A204.1 (cell line): ENCODE results near the gene CYP4B1.
"Not testable (repeated sequence)": the region's sequence is repeated elsewhere in the genome, so short reads cannot be mapped to it uniquely, and the experiment has no call there.

Source experiments
- FAIRE-seq: peaks from 2 replicates; lab custom pipeline; 2012; peaks lifted over from hg19 to GRCh38; lab: Jason Lieb, UNC

CYP4B1 gene

DNA sequence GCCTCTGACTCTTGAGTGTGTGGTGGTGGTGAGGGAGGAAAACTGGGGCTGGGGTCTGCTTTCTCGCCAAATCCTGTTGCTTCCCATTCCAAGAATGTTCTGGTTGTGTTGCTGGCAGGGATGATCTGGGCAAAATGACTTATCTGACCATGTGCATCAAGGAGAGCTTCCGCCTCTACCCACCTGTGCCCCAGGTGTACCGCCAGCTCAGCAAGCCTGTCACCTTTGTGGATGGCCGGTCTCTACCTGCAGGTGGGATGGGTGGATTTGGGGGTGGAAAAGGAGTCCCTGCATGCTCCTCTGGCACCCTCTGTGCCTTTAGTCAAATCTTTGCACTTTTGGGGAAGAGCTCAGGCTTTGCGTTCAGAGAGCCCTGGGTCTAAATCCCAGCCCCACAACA is 18.1 kb downstream of the CYP4B1 start:
- no peak for FAIRE-seq

- FAIRE-seq: no peak
These were observed 19.0 kb downstream of the CYP4B1 start for GRCh38 chr1:46817814-46818213.

DNA sequence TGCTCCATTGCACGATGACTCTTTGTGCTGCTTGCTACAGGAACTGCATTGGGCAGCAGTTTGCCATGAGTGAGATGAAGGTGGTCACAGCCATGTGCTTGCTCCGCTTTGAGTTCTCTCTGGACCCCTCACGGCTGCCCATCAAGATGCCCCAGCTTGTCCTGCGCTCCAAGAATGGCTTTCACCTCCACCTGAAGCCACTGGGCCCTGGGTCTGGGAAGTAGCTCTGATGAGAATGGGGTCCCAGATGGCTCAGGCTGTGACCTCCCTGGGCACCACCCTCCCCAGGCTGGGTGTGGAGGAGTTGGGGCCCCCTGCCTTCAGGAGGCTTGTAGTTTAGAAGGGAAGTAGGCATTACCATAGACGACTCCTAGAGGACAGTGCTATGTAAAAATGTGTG is 19.7 kb downstream of the CYP4B1 start:
- no peak for FAIRE-seq

GRCh38 chr1:46819335-46819734 is 20.5 kb downstream of the CYP4B1 start:
- no peak for FAIRE-seq

- FAIRE-seq: no peak
These were observed 21.2 kb downstream of the CYP4B1 start for GRCh38 chr1:46820076-46820475.

- FAIRE-seq: no peak
These were observed 21.8 kb downstream of the CYP4B1 start for GRCh38 chr1:46820560-46821060.

GRCh38 chr1:46822248-46822826 is 23.5 kb downstream of the CYP4B1 start:
- no peak for FAIRE-seq

GRCh38 chr1:46823151-46823550 is 24.3 kb downstream of the CYP4B1 start:
- FAIRE-seq: no peak

DNA sequence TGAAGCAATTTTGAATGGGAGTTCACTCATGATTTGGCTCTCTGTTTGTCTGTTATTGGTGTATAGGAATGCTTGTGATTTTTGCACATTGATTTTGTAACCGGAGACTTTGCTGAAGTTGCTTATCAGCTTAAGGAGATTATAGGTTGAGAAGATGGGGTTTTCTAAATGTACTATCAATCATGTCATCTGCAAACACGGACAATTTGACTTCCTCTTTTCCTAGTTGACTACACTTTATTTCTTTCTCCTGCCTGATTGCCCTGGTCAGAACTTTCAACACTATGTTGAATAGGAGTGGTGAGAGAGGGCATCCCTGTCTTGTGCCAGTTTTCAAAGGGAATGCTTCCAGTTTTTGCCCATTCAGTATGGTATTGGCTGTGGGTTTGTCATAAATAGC is 28.0 kb downstream of the CYP4B1 start:
- FAIRE-seq: not testable (repeated sequence)

DNA sequence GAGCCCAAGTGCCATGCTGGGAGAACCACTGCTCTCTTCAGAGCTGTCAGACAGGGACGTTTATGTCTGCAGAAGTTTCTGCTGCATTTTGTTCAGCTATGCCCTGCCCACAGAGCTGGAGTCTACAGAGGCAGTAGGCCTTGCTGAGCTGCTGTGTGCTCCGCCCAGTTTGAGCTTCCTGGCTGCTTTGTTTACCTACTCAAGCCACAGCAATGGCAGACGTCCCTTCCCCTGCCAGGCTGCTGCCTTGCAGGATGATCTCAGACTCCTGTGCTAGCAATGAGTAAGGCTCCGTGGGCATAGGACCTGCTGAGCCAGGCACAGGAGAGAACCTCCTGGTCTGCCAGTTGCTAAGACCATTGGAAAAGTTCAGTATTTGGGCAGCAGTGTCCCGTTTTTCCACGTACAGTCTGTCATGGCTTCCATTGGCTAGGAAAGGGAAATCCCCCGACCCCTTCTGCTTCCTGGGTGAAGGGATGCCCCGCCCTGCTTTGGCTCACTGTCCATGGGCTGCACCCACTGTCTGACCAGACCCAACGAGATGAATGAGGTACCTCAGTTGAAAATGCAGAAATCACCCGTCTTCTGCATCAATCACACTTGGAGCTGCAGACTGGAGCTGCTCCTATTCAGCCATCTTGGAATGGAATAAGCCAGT is 31.9 kb downstream of the CYP4B1 start:
- FAIRE-seq: no peak

GRCh38 chr1:46835469-46835868 is 36.6 kb downstream of the CYP4B1 start:
- not testable (repeated sequence) for FAIRE-seq

DNA sequence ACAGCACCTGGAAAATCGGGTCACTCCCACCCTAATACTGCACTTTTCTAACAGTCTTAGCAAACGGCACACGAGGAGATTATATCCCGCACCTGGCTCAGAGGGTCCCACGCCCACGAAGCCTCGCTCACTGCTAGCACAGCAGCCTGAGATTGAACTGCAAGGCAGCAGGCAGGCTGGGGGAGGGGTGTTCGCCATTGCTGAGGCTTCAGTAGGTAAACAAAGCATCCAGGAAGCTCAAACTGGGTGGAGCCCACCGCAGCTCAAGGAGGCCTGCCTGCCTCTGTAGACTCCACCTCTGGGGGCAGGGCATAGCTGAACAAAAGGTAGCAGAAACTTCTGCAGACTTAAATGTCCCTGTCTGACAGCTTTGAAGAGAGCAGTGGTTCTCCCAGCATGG is 47.5 kb downstream of the CYP4B1 start:
- not testable (repeated sequence) for FAIRE-seq

DNA sequence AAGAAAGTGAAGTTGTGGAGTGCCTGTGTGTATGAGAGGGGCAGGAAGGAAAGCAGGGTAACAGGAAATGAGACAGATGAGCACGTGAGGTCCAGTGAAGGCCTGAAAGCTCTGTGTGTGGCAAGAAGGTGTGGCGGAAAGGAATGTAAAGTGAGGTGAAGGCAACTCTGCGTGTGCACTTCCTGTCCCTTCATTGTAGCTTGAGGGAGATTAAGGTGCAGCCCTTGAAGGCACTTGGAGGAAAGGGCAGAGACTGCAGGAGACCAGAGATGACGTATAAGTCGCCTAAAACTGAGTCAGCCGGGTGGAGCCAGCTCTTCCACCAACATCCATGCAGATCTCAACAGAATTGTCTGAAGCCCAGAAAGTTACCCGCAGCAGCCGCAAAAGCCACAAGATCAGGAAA is 58.8 kb downstream of the CYP4B1 start:
- FAIRE-seq: not testable (repeated sequence)

DNA sequence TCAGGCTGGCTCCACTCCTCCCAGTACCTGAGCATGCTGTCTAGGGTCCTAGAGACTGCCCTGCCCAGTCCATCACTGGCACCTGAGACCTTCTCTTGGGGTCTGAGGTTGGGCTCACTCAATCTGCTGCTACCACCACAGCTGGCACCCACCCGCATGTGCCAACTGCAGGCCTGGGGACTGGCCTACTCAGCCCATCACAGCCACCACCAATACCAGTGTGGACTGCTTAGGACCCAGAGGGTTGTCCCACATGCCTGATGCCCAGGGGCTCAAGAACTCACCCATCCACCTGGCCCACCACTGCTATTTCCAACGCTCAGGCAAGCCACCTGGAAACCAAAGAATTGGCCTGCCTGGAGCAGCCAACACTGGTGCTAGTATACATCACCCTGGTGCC is 63.5 kb downstream of the CYP4B1 start:
- no peak for FAIRE-seq
